Measurements from ENCODE around the gene IQSEC2. TPM values are rescaled to one million over a fixed set of nuclear protein-coding genes. Genes with fewer than 3 reads are reported as not detected.
A peak's percentile ranks its signal among the peaks of the same experiment; 100 is the strongest.

IQSEC2 gene
- total and polyA plus RNA-seq, 8 donors: 2.9 to 26.0 (median 16.3) TPM

- no peak for DNase-seq
- H3K4me1 ChIP-seq: peaks cover 0 to 18% (median 8%) of the 10 kb centered on the region in 4 donors
- TF ChIP-seq CTCF (IDR thresholded peaks at IDR 0.05): no peak
- no peak for TF ChIP-seq POLR2AphosphoS5 (IDR thresholded peaks at IDR 0.05)
- no peak for TF ChIP-seq EP300 (IDR thresholded peaks at IDR 0.05)
- TF ChIP-seq POLR2A (IDR thresholded peaks at IDR 0.05): no peak
- H3K27me3 ChIP-seq: peaks cover 0 to 23% (median 0%) of the 10 kb centered on the region in 3 donors
- WGBS, 5 donors: 73 to 85% (median 82%) methylated on average over 6 to 7 of the region's 7 CpGs
- intact Hi-C loops (cut with DNase I; ENCODE audit: low total_unique reads): no loop called here
- no peaks in the 10 kb centered on the region for H3K9me3 ChIP-seq
- H3K4me3 ChIP-seq: no peak overlapping the region
- no peak overlapping the region for H3K27ac ChIP-seq
- no peaks in the 10 kb centered on the region for H3K36me3 ChIP-seq
These were observed 20.5 kb downstream of the IQSEC2 start for GRCh38 chrX:53260836-53261235.

- 80 to 95% (median 91%) methylated on average over 6 of the region's 6 CpGs for WGBS, 5 donors
- intact Hi-C loops (cut with DNase I; ENCODE audit: low total_unique reads): no loop called here
- no peak for TF ChIP-seq POLR2A (IDR thresholded peaks at IDR 0.05)
- no peak for TF ChIP-seq EP300 (IDR thresholded peaks at IDR 0.05)
- no peak for TF ChIP-seq POLR2AphosphoS5 (IDR thresholded peaks at IDR 0.05)
- TF ChIP-seq CTCF (IDR thresholded peaks at IDR 0.05): no peak
- no peak for DNase-seq
- peaks cover 0 to 17% (median 0%) of the 10 kb centered on the region in 3 donors for H3K27me3 ChIP-seq
- H3K9me3 ChIP-seq: no peaks in the 10 kb centered on the region
- H3K4me1 ChIP-seq: peaks cover 0 to 7% (median 2%) of the 10 kb centered on the region in 4 donors
- no peak overlapping the region for H3K27ac ChIP-seq
- no peak overlapping the region for H3K4me3 ChIP-seq
- peaks cover 0 to 19% (median 10%) of the 10 kb centered on the region in 4 donors for H3K36me3 ChIP-seq
These were observed 23.5 kb downstream of the IQSEC2 start for GRCh38 chrX:53257670-53258423.

GRCh38 chrX:53257166-53257565, 24.2 kb downstream of the IQSEC2 start:
- Histone ChIP-seq H3K27ac (no peak overlapping the region), H3K9me3 (no peaks in the 10 kb centered on the region), H3K36me3 (peaks cover 0 to 24% (median 10%) of the 10 kb centered on the region in 4 donors), H3K4me3 (no peak overlapping the region), H3K4me1 (peaks cover 0 to 1% (median 0%) of the 10 kb centered on the region in 4 donors), H3K27me3 (peaks cover 0 to 17% (median 0%) of the 10 kb centered on the region in 3 donors)
- DNase-seq: no peak
- no peak for TF ChIP-seq POLR2AphosphoS5 (IDR thresholded peaks at IDR 0.05)
- TF ChIP-seq POLR2A (IDR thresholded peaks at IDR 0.05): no peak
- no peak for TF ChIP-seq EP300 (IDR thresholded peaks at IDR 0.05)
- no peak for TF ChIP-seq CTCF (IDR thresholded peaks at IDR 0.05)
- intact Hi-C loops (cut with DNase I; ENCODE audit: low total_unique reads): no loop called here
- WGBS, 5 donors: 69 to 92% (median 75%) methylated on average over 6 to 13 of the region's 13 CpGs

- no peak overlapping the region for H3K4me3 ChIP-seq
- 58 to 83% (median 65%) methylated on average over 13 to 17 of the region's 17 CpGs for WGBS, 5 donors
- intact Hi-C loops (cut with DNase I; ENCODE audit: low total_unique reads): no loop called here
- TF ChIP-seq POLR2A (IDR thresholded peaks at IDR 0.05): no peak
- TF ChIP-seq EP300 (IDR thresholded peaks at IDR 0.05): no peak
- TF ChIP-seq CTCF (IDR thresholded peaks at IDR 0.05): no peak
- TF ChIP-seq POLR2AphosphoS5 (IDR thresholded peaks at IDR 0.05): no peak
- no peaks in the 10 kb centered on the region for H3K9me3 ChIP-seq
- H3K27me3 ChIP-seq: peaks cover 0 to 17% (median 0%) of the 10 kb centered on the region in 3 donors
- H3K4me1 ChIP-seq: no peaks in the 10 kb centered on the region
- H3K36me3 ChIP-seq: peaks cover 0 to 24% (median 10%) of the 10 kb centered on the region in 4 donors
- no peak overlapping the region for H3K27ac ChIP-seq
- DNase-seq: peak in 1 of 2 donors; percentile 28
These were observed 24.8 kb downstream of the IQSEC2 start for GRCh38 chrX:53256446-53257041.

All from stomach (tissue), 9 donors.